ENCODE measurements around the gene ZNF492. TPM values are rescaled to one million over a fixed set of nuclear protein-coding genes. Genes with fewer than 3 reads are reported as not detected.

ZNF492 gene
- total RNA-seq, 1 donor from 2014 or later: not detected

- Mint-ChIP-seq H3K27ac (ENCODE audit: unreplicated experiment) (no peak overlapping the region), H3K4me1 (ENCODE audit: low read depth) (no peaks in the 10 kb centered on the region), H3K4me3 (ENCODE audit: unreplicated experiment) (no peak overlapping the region), H3K9me3 (ENCODE audit: low read depth) (peaks cover 39% of the 10 kb centered on the region), H3K27me3 (ENCODE audit: low read depth) (no peaks in the 10 kb centered on the region), H3K36me3 (ENCODE audit: low read depth) (no peaks in the 10 kb centered on the region)
- no peak for DNase-seq (ENCODE audit: low spot score)
- TF ChIP-seq CTCF (IDR thresholded peaks at IDR 0.05): no peak
Observed at GRCh38 chr19:22619932-22620331, 14.2 kb upstream of the ZNF492 start.

GRCh38 chr19:22620401-22620800 is 13.7 kb upstream of the ZNF492 start:
- H3K4me3 Mint-ChIP-seq (ENCODE audit: unreplicated experiment): no peak overlapping the region
- no peaks in the 10 kb centered on the region for H3K36me3 Mint-ChIP-seq (ENCODE audit: low read depth)
- no peak for DNase-seq (ENCODE audit: low spot score)
- no peaks in the 10 kb centered on the region for H3K4me1 Mint-ChIP-seq (ENCODE audit: low read depth)
- H3K27me3 Mint-ChIP-seq (ENCODE audit: low read depth): no peaks in the 10 kb centered on the region
- H3K27ac Mint-ChIP-seq (ENCODE audit: unreplicated experiment): no peak overlapping the region
- TF ChIP-seq CTCF (IDR thresholded peaks at IDR 0.05): no peak
- peaks cover 35% of the 10 kb centered on the region for H3K9me3 Mint-ChIP-seq (ENCODE audit: low read depth)

DNA sequence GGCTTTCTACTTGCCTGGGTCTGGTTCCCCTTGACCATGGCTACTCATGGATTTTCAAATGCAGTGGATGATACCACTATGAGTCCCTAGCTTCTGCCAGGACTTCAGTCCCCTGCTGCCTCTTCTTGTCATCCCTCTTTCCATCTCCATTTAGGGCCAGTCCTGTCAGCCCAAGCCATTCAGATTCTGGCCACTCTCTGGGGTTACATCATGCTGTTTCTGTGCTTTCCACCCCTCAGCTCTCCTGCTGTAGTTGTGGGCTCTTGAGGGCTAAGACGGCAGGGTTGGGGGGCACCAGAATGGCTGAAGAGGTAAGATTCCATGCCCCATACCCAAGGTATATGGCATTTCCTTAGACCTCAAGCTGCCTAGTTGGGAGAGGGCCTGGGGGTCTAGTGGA is 13.2 kb upstream of the ZNF492 start:
- Mint-ChIP-seq H3K27me3 (ENCODE audit: low read depth) (no peaks in the 10 kb centered on the region), H3K4me1 (ENCODE audit: low read depth) (no peaks in the 10 kb centered on the region), H3K9me3 (ENCODE audit: low read depth) (peaks cover 32% of the 10 kb centered on the region), H3K27ac (ENCODE audit: unreplicated experiment) (no peak overlapping the region), H3K36me3 (ENCODE audit: low read depth) (no peaks in the 10 kb centered on the region), H3K4me3 (ENCODE audit: unreplicated experiment) (no peak overlapping the region)
- no peak for TF ChIP-seq CTCF (IDR thresholded peaks at IDR 0.05)
- DNase-seq (ENCODE audit: low spot score): no peak

GRCh38 chr19:22622020-22622419 is 12.1 kb upstream of the ZNF492 start:
- Mint-ChIP-seq H3K9me3 (ENCODE audit: low read depth) (peaks cover 32% of the 10 kb centered on the region), H3K4me1 (ENCODE audit: low read depth) (no peaks in the 10 kb centered on the region), H3K36me3 (ENCODE audit: low read depth) (no peaks in the 10 kb centered on the region), H3K27ac (ENCODE audit: unreplicated experiment) (no peak overlapping the region), H3K27me3 (ENCODE audit: low read depth) (no peaks in the 10 kb centered on the region), H3K4me3 (ENCODE audit: unreplicated experiment) (no peak overlapping the region)
- no peak for TF ChIP-seq CTCF (IDR thresholded peaks at IDR 0.05)
- no peak for DNase-seq (ENCODE audit: low spot score)

- DNase-seq (ENCODE audit: low spot score): no peak
- H3K27me3 Mint-ChIP-seq (ENCODE audit: low read depth): no peaks in the 10 kb centered on the region
- no peak overlapping the region for H3K27ac Mint-ChIP-seq (ENCODE audit: unreplicated experiment)
- H3K4me3 Mint-ChIP-seq (ENCODE audit: unreplicated experiment): no peak overlapping the region
- TF ChIP-seq CTCF (IDR thresholded peaks at IDR 0.05): no peak
- no peaks in the 10 kb centered on the region for H3K36me3 Mint-ChIP-seq (ENCODE audit: low read depth)
- no peaks in the 10 kb centered on the region for H3K4me1 Mint-ChIP-seq (ENCODE audit: low read depth)
- H3K9me3 Mint-ChIP-seq (ENCODE audit: low read depth): peaks cover 35% of the 10 kb centered on the region
Observed at GRCh38 chr19:22622901-22623840, 11.0 kb upstream of the ZNF492 start.

Data from chondrocyte (in vitro differentiated cells).